GM12878 (cell line): ENCODE measurements around the gene NIPAL3.

Experiments used
- CTCF ChIP-seq, 3 experiments: IDR thresholded peaks in 2 of 3; conservative IDR thresholded peaks in 1 of 3; 2 replicates each; pipeline ENCODE4 v1.5.1; 2011; ENCODE audit warnings: low read depth in 3 of 3, low read length in 3 of 3, mild to moderate bottlenecking in 3 of 3, control low read depth in 2 of 3, moderate library complexity in 2 of 3, inconsistent platforms in 1 of 3, mixed read lengths in 1 of 3; ENCODE audit not compliant: control insufficient read depth in 2 of 3, insufficient read depth in 1 of 3; ENCODE audit errors: extremely low read depth in 1 of 3
- EZH2 ChIP-seq: IDR thresholded peaks from 2 replicates; pipeline ENCODE4 v1.6.1; 2012; ENCODE audit warnings: low read depth, mild to moderate bottlenecking, control low read depth, inconsistent platforms, low read length, borderline replicate concordance; ENCODE audit not compliant: control insufficient read depth
- IRF3 ChIP-seq: fragments of 450-650 bp; IDR thresholded peaks from 2 replicates; pipeline ENCODE4 v1.6.1; 2014; ENCODE audit warnings: mild to moderate bottlenecking
- RAD21 ChIP-seq: IDR thresholded peaks from 2 replicates; pipeline ENCODE4 v1.6.1; 2011; ENCODE audit warnings: mild to moderate bottlenecking, low read depth, low read length, moderate library complexity; ENCODE audit not compliant: insufficient read depth

- TF ChIP-seq CTCF (IDR thresholded peaks at IDR 0.05 in 2 of 3, conservative IDR thresholded peaks at IDR 0.05 in 1 of 3; ENCODE audit: control insufficient read depth in 2 of 3, extremely low read depth in 1 of 3, insufficient read depth in 1 of 3, low read depth in 3 of 3, low read length in 3 of 3) (no peak), IRF3 (no peak), RAD21 (no peak), EZH2 (no peak)
Measured at GRCh38 chr1:24386931-24387330, 28.7 kb upstream of the NIPAL3 start.
